Parathyroid adenoma (tissue), 2 donors: Measurements from ENCODE around the gene KMT2C.

Source experiments
- H2AFZ ChIP-seq: fragments of 300-600 bp; sonication (generic); one replicate; pipeline ENCODE4 v1.7.0; 2017; ENCODE audit warnings: antibody characterized with exemption, mild to moderate bottlenecking
- H3K27ac ChIP-seq: fragments of 300-600 bp; sonication (generic); one replicate; pipeline ENCODE4 v1.7.0; 2017
- H3K27me3 ChIP-seq: fragments of 300-600 bp; sonication (generic); one replicate; pipeline ENCODE4 v1.7.0; 2017; ENCODE audit warnings: low read length; ENCODE audit not compliant: control insufficient read depth, insufficient read depth
- H3K36me3 ChIP-seq: fragments of 300-600 bp; sonication (generic); one replicate; pipeline ENCODE4 v1.7.0; 2017; ENCODE audit warnings: low read length; ENCODE audit not compliant: control insufficient read depth, insufficient read depth
- H3K4me1 ChIP-seq: fragments of 300-600 bp; sonication (generic); one replicate; pipeline ENCODE4 v1.7.0; 2017; ENCODE audit warnings: control low read depth
- H3K4me2 ChIP-seq: fragments of 300-600 bp; sonication (generic); one replicate; pipeline ENCODE4 v1.7.0; 2017; ENCODE audit warnings: low read length
- H3K4me3 ChIP-seq: fragments of 300-600 bp; sonication (generic); one replicate; pipeline ENCODE4 v1.7.0; 2017; ENCODE audit warnings: low read depth, low read length
- H3K79me2 ChIP-seq: fragments of 300-600 bp; sonication (generic); one replicate; pipeline ENCODE4 v1.7.0; 2017; ENCODE audit warnings: control low read depth
- H3K9ac ChIP-seq: fragments of 300-600 bp; sonication (generic); one replicate; pipeline ENCODE4 v1.7.0; 2017; ENCODE audit warnings: mild to moderate bottlenecking
- H3K9me3 ChIP-seq: fragments of 300-600 bp; sonication (generic); one replicate; pipeline ENCODE4 v1.7.0; 2017; ENCODE audit warnings: low read length; ENCODE audit not compliant: control insufficient read depth
- CTCF ChIP-seq: fragments of 300-600 bp; sonication (generic); IDR thresholded peaks from one replicate; pipeline ENCODE4 v1.7.0; 2017; ENCODE audit warnings: antibody characterized with exemption, mild to moderate bottlenecking
- donor health status: primary hyperparathyroidism.

The KMT2C gene

GRCh38 chr7:152128252-152128651 lies 307.6 kb downstream of the KMT2C start:
- no peak for TF ChIP-seq CTCF

GRCh38 chr7:152127229-152127628 lies 308.6 kb downstream of the KMT2C start:
- H3K27ac ChIP-seq, result no peak overlapping the region
- no peak overlapping the region for H3K4me2 ChIP-seq
- no peak overlapping the region for H3K9ac ChIP-seq
- no peak overlapping the region for H2AFZ ChIP-seq
- no peak for TF ChIP-seq CTCF
- H3K4me3 ChIP-seq, result no peak overlapping the region
- no peaks in the 10 kb centered on the region for H3K79me2 ChIP-seq
- H3K4me1 ChIP-seq, result no peaks in the 10 kb centered on the region
- H3K36me3 ChIP-seq, result no peaks in the 10 kb centered on the region
- no peaks in the 10 kb centered on the region for H3K27me3 ChIP-seq
- no peaks in the 10 kb centered on the region for H3K9me3 ChIP-seq

More at GRCh38 chr7:152128252-152128651, 307.6 kb downstream of the KMT2C start:
- H3K27me3 ChIP-seq, result no peaks in the 10 kb centered on the region
- H3K4me1 ChIP-seq, result no peaks in the 10 kb centered on the region
- H3K4me3 ChIP-seq, result no peak overlapping the region
- H3K9me3 ChIP-seq, result no peaks in the 10 kb centered on the region
- no peak overlapping the region for H3K9ac ChIP-seq
- H2AFZ ChIP-seq, result no peak overlapping the region
- no peaks in the 10 kb centered on the region for H3K36me3 ChIP-seq
- no peak overlapping the region for H3K4me2 ChIP-seq
- H3K79me2 ChIP-seq, result no peaks in the 10 kb centered on the region
- no peak overlapping the region for H3K27ac ChIP-seq

GRCh38 chr7:152126741-152127140 lies 309.1 kb downstream of the KMT2C start:
- Histone ChIP-seq H3K4me2 (no peak overlapping the region), H3K4me1 (no peaks in the 10 kb centered on the region), H3K27ac (no peak overlapping the region), H3K36me3 (no peaks in the 10 kb centered on the region), H3K9me3 (no peaks in the 10 kb centered on the region), H3K9ac (no peak overlapping the region), H3K4me3 (no peak overlapping the region), H3K79me2 (no peaks in the 10 kb centered on the region), H3K27me3 (no peaks in the 10 kb centered on the region), H2AFZ (no peak overlapping the region)
- no peak for TF ChIP-seq CTCF

GRCh38 chr7:152122540-152122939 lies 313.3 kb downstream of the KMT2C start:
- H2AFZ ChIP-seq, result no peak overlapping the region
- H3K79me2 ChIP-seq, result no peaks in the 10 kb centered on the region
- no peak overlapping the region for H3K27ac ChIP-seq
- no peak for TF ChIP-seq CTCF
- no peak overlapping the region for H3K9ac ChIP-seq
- no peaks in the 10 kb centered on the region for H3K9me3 ChIP-seq
- H3K4me2 ChIP-seq, result no peak overlapping the region
- no peaks in the 10 kb centered on the region for H3K27me3 ChIP-seq
- H3K4me3 ChIP-seq, result no peak overlapping the region
- no peaks in the 10 kb centered on the region for H3K36me3 ChIP-seq
- no peaks in the 10 kb centered on the region for H3K4me1 ChIP-seq

GRCh38 chr7:152121432-152121831 lies 314.4 kb downstream of the KMT2C start:
- no peaks in the 10 kb centered on the region for H3K27me3 ChIP-seq
- no peaks in the 10 kb centered on the region for H3K9me3 ChIP-seq
- H3K79me2 ChIP-seq, result no peaks in the 10 kb centered on the region
- no peak overlapping the region for H3K27ac ChIP-seq
- no peak for TF ChIP-seq CTCF
- H3K4me1 ChIP-seq, result no peaks in the 10 kb centered on the region
- no peak overlapping the region for H3K4me2 ChIP-seq
- H2AFZ ChIP-seq, result no peak overlapping the region
- H3K9ac ChIP-seq, result no peak overlapping the region
- no peak overlapping the region for H3K4me3 ChIP-seq
- no peaks in the 10 kb centered on the region for H3K36me3 ChIP-seq
